IMR-90 (cell line): ENCODE measurements around the gene CLP1. TPM values are rescaled to one million over a fixed set of nuclear protein-coding genes. Genes with fewer than 3 reads are reported as not detected.

Source experiments
- ATAC-seq: fragments of 200-7000 bp; cut with Tn5 transposase; 2 replicates; pipeline ENCODE4 v1.9.1; 2020; ENCODE audit warnings: low read depth, mild to moderate bottlenecking, moderate library complexity
- BruUV-seq: library from RNA; stranded (reverse); fragments of 400-500 nt; replicated peaks from 2 replicates; lab custom pipeline; 2021; lab: Mats Ljungman, UMichigan
- CTCF ChIA-PET: fragments of 300-600 bp; formaldehyde crosslinking; extraction: SDS; loops from one replicate; lab custom pipeline; 2021; ENCODE audit warnings: antibody characterized with exemption; lab: Yijun Ruan, JAX
- POLR2A ChIA-PET: fragments of 300-600 bp; sonication (Branson Sonifier 250); formaldehyde crosslinking; loops from one replicate; lab custom pipeline; 2022; ENCODE audit warnings: antibody characterized with exemption; ENCODE audit not compliant: unreplicated experiment; lab: Charles Lee
- DNase-seq: peaks from one replicate; pipeline ENCODE4 v3.0.0; 2013
- H2AFZ ChIP-seq: replicated peaks from 2 replicates; pipeline ENCODE3; 2013; ENCODE audit warnings: low read length, mild to moderate bottlenecking; ENCODE audit not compliant: poor library complexity
- H2AK5ac ChIP-seq: 2 replicates; pipeline ENCODE4 v1.6.1; 2013; ENCODE audit warnings: low read depth, low read length, inconsistent platforms
- H2AK9ac ChIP-seq: replicated peaks from 2 replicates; pipeline ENCODE3; 2013; ENCODE audit warnings: mild to moderate bottlenecking, low read depth, low read length, moderate library complexity; ENCODE audit not compliant: poor library complexity
- H2BK120ac ChIP-seq: 2 replicates; pipeline ENCODE4 v1.6.1; 2013; ENCODE audit warnings: low read depth, low read length, inconsistent platforms
- H2BK15ac ChIP-seq: 3 replicates; pipeline ENCODE4 v1.6.1; 2013; ENCODE audit warnings: low read depth, low read length, inconsistent platforms
- H2BK20ac ChIP-seq: 2 replicates; pipeline ENCODE4 v1.6.1; 2013; ENCODE audit warnings: low read depth, mild to moderate bottlenecking, inconsistent platforms, low read length, moderate library complexity
- H2BK5ac ChIP-seq: 2 replicates; pipeline ENCODE4 v1.6.1; 2013; ENCODE audit warnings: mild to moderate bottlenecking, low read depth, low read length, inconsistent platforms; ENCODE audit not compliant: poor library complexity, severe bottlenecking
- H3K14ac ChIP-seq: replicated peaks from 2 replicates; pipeline ENCODE4 v1.6.1; 2013; ENCODE audit warnings: low read depth, low read length, inconsistent platforms
- H3K18ac ChIP-seq: 2 replicates; pipeline ENCODE4 v1.6.1; 2013; ENCODE audit warnings: low read depth, low read length, control low read depth
- H3K23ac ChIP-seq: 2 replicates; pipeline ENCODE4 v1.6.1; 2013; ENCODE audit warnings: low read depth, low read length, inconsistent platforms
- H3K27ac ChIP-seq: 2 replicates; pipeline ENCODE4 v1.5.1; 2013; ENCODE audit warnings: mild to moderate bottlenecking, control low read depth, low read length; ENCODE audit not compliant: insufficient read depth
- H3K27me3 ChIP-seq: 2 replicates; pipeline ENCODE4 v1.6.1; 2013; ENCODE audit warnings: low read length; ENCODE audit not compliant: control insufficient read depth, insufficient read depth
- H3K36me3 ChIP-seq: 2 replicates; pipeline ENCODE4 v1.6.1; 2013; ENCODE audit warnings: low read length, mixed read lengths; ENCODE audit not compliant: control insufficient read depth, insufficient read depth
- H3K4ac ChIP-seq: 2 replicates; pipeline ENCODE4 v1.6.1; 2013; ENCODE audit warnings: low read depth, low read length, inconsistent platforms
- H3K4me1 ChIP-seq: 2 replicates; pipeline ENCODE4 v1.6.1; 2013; ENCODE audit warnings: low read length, mixed read lengths; ENCODE audit not compliant: control insufficient read depth, insufficient read depth
- H3K4me2 ChIP-seq: 2 replicates; pipeline ENCODE4 v1.6.1; 2013; ENCODE audit warnings: low read depth, mild to moderate bottlenecking, control low read depth, low read length, moderate library complexity
- H3K4me3 ChIP-seq: 2 replicates; pipeline ENCODE4 v1.5.1; 2013; ENCODE audit warnings: low read depth, mild to moderate bottlenecking, control low read depth, low read length, moderate library complexity; ENCODE audit not compliant: insufficient read depth
- H3K56ac ChIP-seq: 2 replicates; pipeline ENCODE4 v1.6.1; 2013; ENCODE audit warnings: low read length, inconsistent platforms; ENCODE audit not compliant: insufficient read depth; ENCODE audit errors: extremely low read depth
- H3K79me1 ChIP-seq, 2 experiments: 2 replicates each; pipeline ENCODE4 v1.6.1; 2013; ENCODE audit warnings: low read length in 2 of 2, inconsistent platforms in 1 of 2, low read depth in 1 of 2
- H3K9ac ChIP-seq: 2 replicates; pipeline ENCODE4 v1.6.1; 2013; ENCODE audit warnings: low read depth, low read length, control low read depth
- H3K9me1 ChIP-seq: 2 replicates; pipeline ENCODE4 v1.6.1; 2013; ENCODE audit warnings: low read length, inconsistent platforms; ENCODE audit not compliant: insufficient read depth
- H3K9me3 ChIP-seq: 2 replicates; pipeline ENCODE4 v1.6.1; 2013; ENCODE audit warnings: low read length; ENCODE audit not compliant: control insufficient read depth, insufficient read depth
- H4K20me1 ChIP-seq: 2 replicates; pipeline ENCODE4 v1.6.1; 2013; ENCODE audit warnings: low read length, inconsistent platforms; ENCODE audit not compliant: insufficient read depth
- H4K5ac ChIP-seq: 2 replicates; pipeline ENCODE4 v1.6.1; 2013; ENCODE audit warnings: mild to moderate bottlenecking, low read depth, low read length, control low read depth
- H4K8ac ChIP-seq, 2 experiments: 2 replicates each; pipeline ENCODE4 v1.6.1; 2013; ENCODE audit warnings: low read depth in 2 of 2, low read length in 2 of 2, control low read depth in 1 of 2, inconsistent platforms in 1 of 2
- H4K91ac ChIP-seq: 2 replicates; pipeline ENCODE4 v1.6.1; 2013; ENCODE audit warnings: low read depth, low read length, inconsistent platforms; ENCODE audit not compliant: insufficient read depth
- CEBPB ChIP-seq: IDR thresholded peaks from 2 replicates; pipeline ENCODE4 v1.6.1; 2012; ENCODE audit warnings: low read depth, low read length, improper control_type of control experiment
- CHD1 ChIP-seq: IDR thresholded peaks from 2 replicates; pipeline ENCODE4 v1.6.1; 2012; ENCODE audit warnings: low read depth, low read length, improper control_type of control experiment
- CTCF ChIP-seq: conservative IDR thresholded peaks from 2 replicates; pipeline ENCODE4 v1.5.1; 2012; ENCODE audit warnings: mild to moderate bottlenecking, low read depth, low read length, improper control_type of control experiment
- ELK1 ChIP-seq: fragments of 150-350 bp; IDR thresholded peaks from 2 replicates; pipeline ENCODE4 v1.6.1; 2016; ENCODE audit warnings: low read depth, mild to moderate bottlenecking, low read length, moderate library complexity, borderline replicate concordance
- FOS ChIP-seq: fragments of 150-350 bp; IDR thresholded peaks from 2 replicates; pipeline ENCODE4 v1.6.1; 2016; ENCODE audit warnings: low read depth, low read length
- MAFK ChIP-seq: IDR thresholded peaks from 2 replicates; pipeline ENCODE4 v1.6.1; 2012; ENCODE audit warnings: low read depth, low read length, improper control_type of control experiment
- MAZ ChIP-seq: IDR thresholded peaks from 2 replicates; pipeline ENCODE4 v1.6.1; 2012; ENCODE audit warnings: low read depth, mild to moderate bottlenecking, low read length, improper control_type of control experiment, moderate library complexity, borderline replicate concordance
- MXI1 ChIP-seq: IDR thresholded peaks from 2 replicates; pipeline ENCODE4 v1.6.1; 2012; ENCODE audit warnings: low read depth, mild to moderate bottlenecking, low read length, moderate library complexity, borderline replicate concordance
- NFE2L2 ChIP-seq: fragments of 150-350 bp; IDR thresholded peaks from 2 replicates; pipeline ENCODE4 v1.6.1; 2016; ENCODE audit warnings: low read depth, mild to moderate bottlenecking, low read length
- POLR2A ChIP-seq: IDR thresholded peaks from 2 replicates; pipeline ENCODE4 v1.6.1; 2012; ENCODE audit warnings: mild to moderate bottlenecking, low read depth, low read length
- RAD21 ChIP-seq: IDR thresholded peaks from 2 replicates; pipeline ENCODE4 v1.6.1; 2012; ENCODE audit warnings: low read length, improper control_type of control experiment
- RCOR1 ChIP-seq: IDR thresholded peaks from 2 replicates; pipeline ENCODE4 v1.6.1; 2012; ENCODE audit warnings: mild to moderate bottlenecking, low read length, improper control_type of control experiment; ENCODE audit not compliant: insufficient replicate concordance
- SMC3 ChIP-seq: fragments of 150-350 bp; IDR thresholded peaks from 2 replicates; pipeline ENCODE4 v1.6.1; 2016; ENCODE audit warnings: low read depth, mild to moderate bottlenecking, antibody characterized with exemption, low read length, moderate library complexity
- USF2 ChIP-seq: fragments of 150-350 bp; IDR thresholded peaks from 2 replicates; pipeline ENCODE4 v1.6.1; 2017; ENCODE audit warnings: mild to moderate bottlenecking, antibody characterized with exemption, low read length, low read depth
- WGBS, 2 experiments: methylation state at CpG; one replicate each; pipeline versions ENCODE4 v1.1.5 to v1.1.7; 2013; ENCODE audit warnings: missing lambda C conversion rate in 2 of 2; ENCODE audit not compliant: insufficient read length in 1 of 2; ENCODE audit errors: extremely low coverage in 2 of 2; 5-methylcytosine and 5-hydroxymethylcytosine counted together
- dilution Hi-C: fragments of 300-500 bp; cut with HindIII; formaldehyde crosslinking; loops from one replicate; pipeline ENCODE4 v1.14.3; 2018; ENCODE audit warnings: low sequenced_read_pairs; ENCODE audit not compliant: unreplicated experiment
- in situ Hi-C: fragments of 300-500 bp; cut with MboI; formaldehyde crosslinking; loops from 3 replicates; pipeline ENCODE4 v1.14.3; 2019; ENCODE audit warnings: low sequenced_read_pairs, inconsistent platforms, mixed read lengths
- intact Hi-C: fragments of 100-400 bp; cut with micrococcal nuclease; formaldehyde crosslinking; loops from 2 replicates; pipeline ENCODE4 v1.10.0; 2022
- polyA plus RNA-seq, 3 experiments: library from polyadenylated mRNA; depleted of rRNA; stranded (reverse); fragments of >200 nt; gene quantifications; 2 replicates each; pipeline ENCODE4 v1.2.3, GENCODE V29; 2012; ENCODE audit warnings: low replicate concordance in 1 of 3
- total RNA-seq: library from RNA; depleted of rRNA; stranded (reverse); fragments of >200 nt; gene quantifications from 2 replicates; pipeline ENCODE4 v1.2.3, GENCODE V29; 2012

Gene CLP1
- total and polyA plus RNA-seq, 2 of the 4 experiments (the other 2 are of a cell fraction) = 16.5 to 24.0 TPM

GRCh38 chr11:57653163-57653562 lies 4.4 kb upstream of the CLP1 start:
- H3K23ac ChIP-seq = no peak overlapping the region
- H2AFZ ChIP-seq = no peak overlapping the region
- CTCF ChIA-PET = no interaction called here
- no peak overlapping the region for H3K14ac ChIP-seq
- no peaks in the 10 kb centered on the region for H3K9me3 ChIP-seq
- ATAC-seq = no peak
- H3K79me1 ChIP-seq = peaks cover 5 to 6% of the 10 kb centered on the region in 2 experiments; a peak in 3 of 4 replicates
- H3K9me1 ChIP-seq = 0 out of 2 replicates have a peak, but pooled peaks cover 4% of the 10 kb centered on the region
- no peak overlapping the region for H3K9ac ChIP-seq
- no peak overlapping the region for H3K4me2 ChIP-seq
- no peak overlapping the region for H3K4ac ChIP-seq
- POLR2A ChIA-PET = no interaction called here
- no peak overlapping the region for H3K4me3 ChIP-seq
- WGBS, 2 experiments = 10% methylated on average over 2 of the region's 3 CpGs; no CpG with 5 or more reads in 1 of the 2 experiments
- no peak overlapping the region for H2BK5ac ChIP-seq
- H4K20me1 ChIP-seq = peaks cover 8% of the 10 kb centered on the region
- in situ Hi-C loops (no loop called here), intact Hi-C loops (no loop called here), dilution Hi-C loops (no loop called here)
- no peak overlapping the region for H2BK15ac ChIP-seq
- H3K27me3 ChIP-seq = no peaks in the 10 kb centered on the region
- H4K91ac ChIP-seq = no peak overlapping the region
- H3K36me3 ChIP-seq = no peaks in the 10 kb centered on the region
- no peak overlapping the region for H4K5ac ChIP-seq
- H2AK5ac ChIP-seq = no peak overlapping the region
- no peak overlapping the region for H3K27ac ChIP-seq
- H2BK120ac ChIP-seq = no peak overlapping the region
- H3K56ac ChIP-seq = no peak overlapping the region
- DNase-seq = no peak
- peaks cover 11% of the 10 kb centered on the region for H3K4me1 ChIP-seq
- TF ChIP-seq FOS (no peak), NFE2L2 (no peak), MAZ (no peak), RAD21 (no peak), SMC3 (no peak), CEBPB (no peak), USF2 (no peak), MXI1 (no peak), MAFK (no peak), CHD1 (no peak), POLR2A (no peak), RCOR1 (no peak), CTCF (no peak), ELK1 (no peak)
- H2AK9ac ChIP-seq = no peak overlapping the region
- H4K8ac ChIP-seq = no peak overlapping the region
- H3K18ac ChIP-seq = no peak overlapping the region
- BruUV-seq = no TSS peak
- H2BK20ac ChIP-seq = no peak overlapping the region
